GM12878 (cell line): ENCODE data around the gene MAPK8. TPM values are rescaled to one million over a fixed set of nuclear protein-coding genes. Genes with fewer than 3 reads are reported as not detected.

Experiments
- ATAC-seq: fragments of 200-7000 bp; cut with Tn5 transposase; 3 replicates; pipeline ENCODE4 v1.9.1; 2020; ENCODE audit warnings: mild to moderate bottlenecking, moderate library complexity
- BruUV-seq: library from RNA; stranded (reverse); fragments of 400-500 nt; replicated peaks from 2 replicates; lab custom pipeline; 2021; lab: Mats Ljungman, UMichigan
- CTCF ChIA-PET: fragments of 300-600 bp; sonication (Branson Sonifier 250); formaldehyde crosslinking; extraction: SDS; loops from one replicate; lab custom pipeline; 2021; ENCODE audit warnings: inconsistent platforms; lab: Yijun Ruan, JAX
- POLR2A ChIA-PET: fragments of 350-600 bp; formaldehyde crosslinking; extraction: SDS; loops from one replicate; lab custom pipeline; 2021; ENCODE audit warnings: inconsistent platforms; lab: Charles Lee
- RAD21 ChIA-PET: fragments of 300-600 bp; sonication (Branson Sonifier 250); formaldehyde crosslinking; loops from one replicate; lab custom pipeline; 2023; ENCODE audit warnings: antibody characterized with exemption; ENCODE audit not compliant: unreplicated experiment; lab: Charles Lee
- SMC1A ChIA-PET: fragments of 300-600 bp; sonication (Branson Sonifier 250); formaldehyde crosslinking; loops from one replicate; lab custom pipeline; 2023; ENCODE audit not compliant: unreplicated experiment, uncharacterized antibody; lab: Charles Lee
- DNase-seq: peaks from one replicate; pipeline ENCODE4 v3.0.0-alpha.2; 2011; ENCODE audit warnings: low read depth, low spot score
- FAIRE-seq: peaks from 3 replicates; lab custom pipeline; 2011; peaks lifted over from hg19 to GRCh38; lab: Jason Lieb, UNC
- H2AFZ ChIP-seq: 2 replicates; pipeline ENCODE4 v1.6.0; 2011; ENCODE audit warnings: low read depth, low read length, control low read depth; ENCODE audit not compliant: control insufficient read depth
- H3K27ac ChIP-seq: 2 replicates; pipeline ENCODE4 v1.5.1; 2011; ENCODE audit warnings: control low read depth; ENCODE audit not compliant: control insufficient read depth, insufficient read depth
- H3K27me3 ChIP-seq, 2 experiments: replicated peaks in 1 of 2; 2 replicates each; pipeline versions ENCODE4 v1.6.0 to v1.6.1; 2011; ENCODE audit warnings: low read length in 1 of 2; ENCODE audit not compliant: control insufficient read depth in 2 of 2, insufficient read depth in 2 of 2
- H3K36me3 ChIP-seq, 2 experiments: 2 replicates each; pipeline ENCODE4 v1.5.1; 2011; ENCODE audit warnings: low read length in 1 of 2; ENCODE audit not compliant: control insufficient read depth in 2 of 2, insufficient read depth in 2 of 2
- H3K4me1 ChIP-seq: 2 replicates; pipeline ENCODE4 v1.6.1; 2011; ENCODE audit warnings: mild to moderate bottlenecking, low read length, moderate library complexity, mixed read lengths; ENCODE audit not compliant: control insufficient read depth, insufficient read depth
- H3K4me2 ChIP-seq: 2 replicates; pipeline ENCODE4 v1.6.0; 2011; ENCODE audit warnings: control low read depth; ENCODE audit not compliant: control insufficient read depth, insufficient read depth
- H3K4me3 ChIP-seq: fragments of 200-600 bp; sonication (generic); 2 replicates; pipeline ENCODE4 v1.5.1; 2016
- H3K79me2 ChIP-seq: 2 replicates; pipeline ENCODE4 v1.6.0; 2011; ENCODE audit warnings: low read length; ENCODE audit not compliant: control insufficient read depth, insufficient read depth
- H3K9ac ChIP-seq: 2 replicates; pipeline ENCODE4 v1.8.0; 2011; ENCODE audit warnings: low read length, control low read depth, mixed read lengths; ENCODE audit not compliant: control insufficient read depth, insufficient read depth
- H3K9me3 ChIP-seq: replicated peaks from 3 replicates; pipeline ENCODE4 v1.5.1; 2011; ENCODE audit warnings: mild to moderate bottlenecking, low read length; ENCODE audit not compliant: control insufficient read depth, insufficient read depth
- H4K20me1 ChIP-seq: 2 replicates; pipeline ENCODE4 v1.6.0; 2011; ENCODE audit not compliant: control insufficient read depth, insufficient read depth
- BHLHE40 ChIP-seq, 2 experiments: fragments of 450-650 bp in 1 of 2; IDR thresholded peaks; 2 replicates each; pipeline ENCODE4 v1.6.1; 2011 to 2017; ENCODE audit warnings: low read depth in 2 of 2, borderline replicate concordance in 1 of 2, improper control_type of control experiment in 1 of 2, low read length in 1 of 2, mild to moderate bottlenecking in 1 of 2
- CREM ChIP-seq: IDR thresholded peaks from 2 replicates; pipeline ENCODE4 v1.6.1; 2014; ENCODE audit warnings: antibody characterized with exemption, low read depth
- FOXM1 ChIP-seq: IDR thresholded peaks from 2 replicates; pipeline ENCODE4 v1.6.1; 2012; ENCODE audit warnings: low read depth, mild to moderate bottlenecking, inconsistent platforms, low read length, moderate library complexity
- IRF5 ChIP-seq: fragments of 450-650 bp; IDR thresholded peaks from 2 replicates; pipeline ENCODE4 v1.6.1; 2017; ENCODE audit warnings: borderline replicate concordance
- MAX ChIP-seq: IDR thresholded peaks from 2 replicates; pipeline ENCODE4 v1.6.1; 2012; ENCODE audit warnings: low read depth, low read length, improper control_type of control experiment
- MTA3 ChIP-seq: IDR thresholded peaks from 2 replicates; pipeline ENCODE4 v1.6.1; 2012; ENCODE audit warnings: low read length, inconsistent platforms, borderline replicate concordance
- NBN ChIP-seq: fragments of 450-650 bp; IDR thresholded peaks from 2 replicates; pipeline ENCODE4 v1.6.1; 2016
- PAX8 ChIP-seq: fragments of 450-650 bp; IDR thresholded peaks from 2 replicates; pipeline ENCODE4 v1.6.1; 2017; ENCODE audit warnings: mild to moderate bottlenecking, moderate library complexity
- PML ChIP-seq: IDR thresholded peaks from 2 replicates; pipeline ENCODE4 v1.6.1; 2012; ENCODE audit warnings: low read length, inconsistent platforms
- SMAD5 ChIP-seq: IDR thresholded peaks from 2 replicates; pipeline ENCODE4 v1.6.1; 2016; ENCODE audit warnings: antibody characterized with exemption, low read depth
- SMC3 ChIP-seq: IDR thresholded peaks from 2 replicates; pipeline ENCODE4 v1.6.1; 2011; ENCODE audit warnings: low read length, improper control_type of control experiment, borderline replicate concordance
- SUPT20H ChIP-seq: IDR thresholded peaks from 2 replicates; pipeline ENCODE4 v1.6.1; 2011; ENCODE audit warnings: low read depth, mild to moderate bottlenecking, low read length, moderate library complexity, borderline replicate concordance; ENCODE audit not compliant: control insufficient read depth
- TCF12 ChIP-seq: IDR thresholded peaks from 2 replicates; pipeline ENCODE4 v1.6.1; 2011; ENCODE audit warnings: low read depth, mild to moderate bottlenecking, low read length
- WRNIP1 ChIP-seq: IDR thresholded peaks from 2 replicates; pipeline ENCODE4 v1.6.1; 2011; ENCODE audit warnings: low read depth, low read length, improper control_type of control experiment, borderline replicate concordance
- WGBS: methylation state at CpG from one replicate; pipeline ENCODE4 v1.1.6; 2016; ENCODE audit warnings: low lambda C conversion rate; ENCODE audit not compliant: insufficient replicate concordance, insufficient coverage; ENCODE audit errors: missing lambda C conversion rate; 5-methylcytosine and 5-hydroxymethylcytosine counted together
- in situ Hi-C: fragments of 300-500 bp; cut with MboI; formaldehyde crosslinking; loops from 9 replicates; pipeline ENCODE4 v1.14.3; 2018; ENCODE audit warnings: mixed read lengths
- intact Hi-C: fragments of 100-400 bp; cut with micrococcal nuclease; formaldehyde crosslinking; loops from one replicate; pipeline ENCODE4 v1.14.2; 2022; ENCODE audit not compliant: unreplicated experiment
- polyA plus RNA-seq, 11 experiments: library from polyadenylated mRNA; depleted of rRNA in 4 of 11; unstranded in 6 of 11; stranded (reverse) in 5 of 11; fragments of >200 nt; fragmentation: Nextera tagmentation in 4 of 11; fragmentation: Illumina TruSeq in 1 of 11; extraction: Ambion mirVana in 4 of 11; extraction: Trizol in 1 of 11; gene quantifications; 1 replicate in 1 of 11; 2 replicates in 10 of 11; pipeline versions ENCODE4 v1.2.1 to v1.2.3, GENCODE V29; 2011 to 2016; ENCODE audit warnings: inconsistent platforms in 2 of 11, missing spikeins in 2 of 11, low read depth in 1 of 11
- total RNA-seq, 4 experiments: library from RNA; depleted of rRNA in 3 of 4; stranded (reverse); fragments of >200 nt in 3 of 4; fragmentation: Illumina TruSeq in 1 of 4; extraction: Trizol in 1 of 4; gene quantifications; 2 replicates each; pipeline versions ENCODE4 v1.2.1 to v1.2.3, GENCODE V29; 2013 to 2021

Gene MAPK8
- total and polyA plus RNA-seq, 10 of the 15 experiments (the other 5 are each of a cell fraction or from before 2014, with no cell fraction given) = 3.9 to 102 (median 40.0) TPM

GRCh38 chr10:48478469-48478868 lies 172.0 kb downstream of the MAPK8 start:
- intact Hi-C loops (no loop called here), in situ Hi-C loops (no loop called here)
- H3K27ac ChIP-seq = no peak overlapping the region
- H3K27me3 ChIP-seq = no peaks in the 10 kb centered on the region; a peak in 2 of 4 replicates
- no peaks in the 10 kb centered on the region for H3K36me3 ChIP-seq
- no peaks in the 10 kb centered on the region for H4K20me1 ChIP-seq
- ATAC-seq (no peak), FAIRE-seq (no peak), DNase-seq (no peak)
- H3K4me1 ChIP-seq = no peaks in the 10 kb centered on the region
- H3K79me2 ChIP-seq = no peaks in the 10 kb centered on the region
- ChIA-PET CTCF (no interaction called here), SMC1A (no interaction called here), RAD21 (no interaction called here), POLR2A (no interaction called here)
- no TSS peak for BruUV-seq
- TF ChIP-seq MTA3 (no peak), SMC3 (no peak), TCF12 (no peak), IRF5 (no peak), FOXM1 (no peak), SMAD5 (no peak), NBN (no peak), PAX8 (no peak), WRNIP1 (no peak), BHLHE40 (IDR thresholded peaks at IDR 0.05; ENCODE audit: borderline replicate concordance in 1 of 2, low read depth in 2 of 2, low read length in 1 of 2) (no peak), SUPT20H (no peak), MAX (no peak), CREM (no peak), PML (no peak)
- H3K9me3 ChIP-seq = no peaks in the 10 kb centered on the region
- no peak overlapping the region for H3K4me3 ChIP-seq
- no peak overlapping the region for H2AFZ ChIP-seq
- WGBS = 51% methylated on average over 5 of the region's 5 CpGs
- no peak overlapping the region for H3K4me2 ChIP-seq
- no peak overlapping the region for H3K9ac ChIP-seq
